Measurements from ENCODE around the gene TLR8. TPM values are rescaled to one million over a fixed set of nuclear protein-coding genes. Genes with fewer than 3 reads are reported as not detected.
"Not testable (repeated sequence)": the region's sequence is repeated elsewhere in the genome, so short reads cannot be mapped to it uniquely, and the experiment has no call there.

TLR8 gene
- total and polyA plus RNA-seq, 4 donors = 0.91 to 27.1 (median 5.9) TPM

DNA sequence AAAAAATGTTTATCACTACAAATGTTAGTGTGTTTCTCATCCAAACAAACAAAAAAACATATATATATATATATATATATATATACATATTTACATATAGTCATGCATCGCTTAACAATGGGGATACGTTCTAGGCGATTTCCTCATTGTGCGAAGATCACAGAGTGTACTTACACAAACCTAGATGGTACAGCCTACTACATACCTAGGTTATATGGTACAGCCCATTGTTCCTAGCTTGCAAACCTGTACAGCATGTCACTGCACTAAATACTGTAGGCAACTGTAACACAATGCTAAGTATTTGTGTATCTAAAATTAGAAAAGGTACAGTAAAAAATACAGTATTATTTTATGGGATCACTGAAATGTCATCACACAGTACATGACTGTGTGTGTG, 52.0 kb downstream of the TLR8 start:
- WGBS, 2 donors = 75 to 94% methylated on average over 4 of the region's 4 CpGs

DNA sequence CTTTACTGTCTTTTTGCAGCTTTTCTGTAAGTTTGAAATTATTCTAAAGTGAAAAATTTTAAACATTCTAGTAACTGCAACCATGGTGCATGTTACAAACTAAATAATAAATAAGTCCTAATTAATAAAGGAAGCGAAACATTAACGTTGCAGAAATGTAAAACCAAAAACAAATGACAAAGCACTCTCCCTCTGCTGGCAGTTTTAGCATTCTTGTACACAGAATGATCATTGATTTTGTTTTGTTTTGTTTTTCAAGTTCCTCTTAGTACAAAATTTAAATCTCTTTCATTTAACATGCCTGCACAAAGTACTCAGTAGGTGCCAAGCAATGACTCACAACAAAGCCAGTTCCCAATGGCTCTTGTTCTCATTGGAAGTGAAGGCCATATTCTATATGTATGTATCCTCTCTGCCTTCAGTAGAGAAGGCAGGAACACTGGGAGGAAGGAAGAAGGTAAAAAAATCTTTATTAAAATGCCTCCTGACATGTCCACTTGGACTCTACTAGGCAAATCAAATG, 54.8 kb downstream of the TLR8 start:
- Histone ChIP-seq H3K4me3 (no peak overlapping the region), H3K9ac (ENCODE audit: insufficient read depth in 1 of 2, low read length in 2 of 2) (no peak overlapping the region), H3K36me3 (ENCODE audit: control insufficient read depth in 4 of 4, insufficient read depth in 4 of 4, low read length in 4 of 4) (no peaks in the 10 kb centered on the region), H3K27me3 (ENCODE audit: control insufficient read depth in 3 of 3, insufficient read depth in 3 of 3, low read length in 2 of 3) (peaks cover 0 to 2% (median 0%) of the 10 kb centered on the region in 3 donors), H3K4me1 (ENCODE audit: control insufficient read depth in 5 of 5, insufficient read depth in 5 of 5, low read length in 5 of 5) (peaks cover 0 to 3% (median 2%) of the 10 kb centered on the region in 5 donors), H3K27ac (ENCODE audit: low read depth in 1 of 2, low read length in 1 of 2) (no peak overlapping the region), H3K9me3 (ENCODE audit: control insufficient read depth in 4 of 4, insufficient read depth in 3 of 4, low read length in 3 of 4) (peaks cover 0 to 2% (median 0%) of the 10 kb centered on the region in 4 donors)
- no peak for DNase-seq
- TF ChIP-seq, protein P1, sequence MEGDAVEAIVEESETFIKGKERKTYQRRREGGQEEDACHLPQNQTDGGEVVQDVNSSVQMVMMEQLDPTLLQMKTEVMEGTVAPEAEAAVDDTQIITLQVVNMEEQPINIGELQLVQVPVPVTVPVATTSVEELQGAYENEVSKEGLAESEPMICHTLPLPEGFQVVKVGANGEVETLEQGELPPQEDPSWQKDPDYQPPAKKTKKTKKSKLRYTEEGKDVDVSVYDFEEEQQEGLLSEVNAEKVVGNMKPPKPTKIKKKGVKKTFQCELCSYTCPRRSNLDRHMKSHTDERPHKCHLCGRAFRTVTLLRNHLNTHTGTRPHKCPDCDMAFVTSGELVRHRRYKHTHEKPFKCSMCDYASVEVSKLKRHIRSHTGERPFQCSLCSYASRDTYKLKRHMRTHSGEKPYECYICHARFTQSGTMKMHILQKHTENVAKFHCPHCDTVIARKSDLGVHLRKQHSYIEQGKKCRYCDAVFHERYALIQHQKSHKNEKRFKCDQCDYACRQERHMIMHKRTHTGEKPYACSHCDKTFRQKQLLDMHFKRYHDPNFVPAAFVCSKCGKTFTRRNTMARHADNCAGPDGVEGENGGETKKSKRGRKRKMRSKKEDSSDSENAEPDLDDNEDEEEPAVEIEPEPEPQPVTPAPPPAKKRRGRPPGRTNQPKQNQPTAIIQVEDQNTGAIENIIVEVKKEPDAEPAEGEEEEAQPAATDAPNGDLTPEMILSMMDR (IDR thresholded peaks at IDR 0.05; ENCODE audit: control extremely low read depth, extremely low read depth) = no peak
- ATAC-seq (ENCODE audit: insufficient read depth, low FRiP score) = no peak
- WGBS, 2 donors = 37 to 58% methylated on average over 2 of the region's 2 CpGs

More for the DNA sequence above, 52.0 kb downstream of the TLR8 start:
- Histone ChIP-seq H3K4me1 (ENCODE audit: control insufficient read depth in 5 of 5, insufficient read depth in 5 of 5, low read length in 5 of 5) (peaks cover 0 to 8% (median 3%) of the 10 kb centered on the region in 5 donors), H3K4me3 (no peak overlapping the region), H3K36me3 (ENCODE audit: control insufficient read depth in 4 of 4, insufficient read depth in 4 of 4, low read length in 4 of 4) (no peaks in the 10 kb centered on the region), H3K9ac (ENCODE audit: insufficient read depth in 1 of 2, low read length in 2 of 2) (no peak overlapping the region), H3K27ac (ENCODE audit: low read depth in 1 of 2, low read length in 1 of 2) (no peak overlapping the region), H3K27me3 (ENCODE audit: control insufficient read depth in 3 of 3, insufficient read depth in 3 of 3, low read length in 2 of 3) (peaks cover 0 to 9% (median 0%) of the 10 kb centered on the region in 3 donors), H3K9me3 (ENCODE audit: control insufficient read depth in 4 of 4, insufficient read depth in 3 of 4, low read length in 3 of 4) (peaks cover 0 to 2% (median 0%) of the 10 kb centered on the region in 4 donors)
- TF ChIP-seq, protein P1 (IDR thresholded peaks at IDR 0.05; ENCODE audit: control extremely low read depth, extremely low read depth) = no peak
- DNase-seq (no peak), ATAC-seq (ENCODE audit: insufficient read depth, low FRiP score) (no peak)

DNA sequence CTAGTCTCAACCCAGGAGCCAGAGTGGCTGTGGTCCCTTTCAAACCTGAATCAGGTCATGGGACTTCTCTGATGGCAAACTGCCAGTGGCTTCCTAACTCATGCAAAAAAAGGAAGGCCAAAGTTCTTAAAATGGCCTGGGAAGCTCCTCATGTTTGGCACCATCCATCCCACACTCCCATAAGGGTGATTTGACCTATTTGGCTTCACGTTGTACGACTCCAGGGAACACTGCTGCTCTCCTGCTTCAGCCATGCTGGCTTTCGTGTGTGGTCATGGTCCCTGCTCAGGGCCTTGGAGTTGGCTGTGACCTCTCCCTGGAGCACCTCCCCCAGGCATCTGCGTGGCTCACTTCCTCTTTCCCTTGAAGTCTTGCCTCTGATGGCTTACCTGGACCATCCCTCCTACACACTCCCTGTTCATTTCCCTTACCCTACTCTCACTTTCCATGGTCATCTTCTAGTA, 55.7 kb downstream of the TLR8 start:
- peaks cover 0 to 2% (median 0%) of the 10 kb centered on the region in 5 donors for H3K4me1 ChIP-seq (ENCODE audit: control insufficient read depth in 5 of 5, insufficient read depth in 5 of 5, low read length in 5 of 5)
- no peak for DNase-seq
- peaks cover 0 to 2% (median 0%) of the 10 kb centered on the region in 4 donors for H3K9me3 ChIP-seq (ENCODE audit: control insufficient read depth in 4 of 4, insufficient read depth in 3 of 4, low read length in 3 of 4)
- TF ChIP-seq, protein P1 (IDR thresholded peaks at IDR 0.05; ENCODE audit: control extremely low read depth, extremely low read depth) = no peak
- H3K27ac ChIP-seq (ENCODE audit: low read depth in 1 of 2, low read length in 1 of 2) = no peak overlapping the region
- peaks cover 0 to 2% (median 0%) of the 10 kb centered on the region in 3 donors for H3K27me3 ChIP-seq (ENCODE audit: control insufficient read depth in 3 of 3, insufficient read depth in 3 of 3, low read length in 2 of 3)
- 68 to 75% methylated on average over 3 to 4 of the region's 4 CpGs for WGBS, 2 donors
- no peak for ATAC-seq (ENCODE audit: insufficient read depth, low FRiP score)
- no peaks in the 10 kb centered on the region for H3K36me3 ChIP-seq (ENCODE audit: control insufficient read depth in 4 of 4, insufficient read depth in 4 of 4, low read length in 4 of 4)
- H3K4me3 ChIP-seq = no peak overlapping the region
- H3K9ac ChIP-seq (ENCODE audit: insufficient read depth in 1 of 2, low read length in 2 of 2) = no peak overlapping the region

DNA sequence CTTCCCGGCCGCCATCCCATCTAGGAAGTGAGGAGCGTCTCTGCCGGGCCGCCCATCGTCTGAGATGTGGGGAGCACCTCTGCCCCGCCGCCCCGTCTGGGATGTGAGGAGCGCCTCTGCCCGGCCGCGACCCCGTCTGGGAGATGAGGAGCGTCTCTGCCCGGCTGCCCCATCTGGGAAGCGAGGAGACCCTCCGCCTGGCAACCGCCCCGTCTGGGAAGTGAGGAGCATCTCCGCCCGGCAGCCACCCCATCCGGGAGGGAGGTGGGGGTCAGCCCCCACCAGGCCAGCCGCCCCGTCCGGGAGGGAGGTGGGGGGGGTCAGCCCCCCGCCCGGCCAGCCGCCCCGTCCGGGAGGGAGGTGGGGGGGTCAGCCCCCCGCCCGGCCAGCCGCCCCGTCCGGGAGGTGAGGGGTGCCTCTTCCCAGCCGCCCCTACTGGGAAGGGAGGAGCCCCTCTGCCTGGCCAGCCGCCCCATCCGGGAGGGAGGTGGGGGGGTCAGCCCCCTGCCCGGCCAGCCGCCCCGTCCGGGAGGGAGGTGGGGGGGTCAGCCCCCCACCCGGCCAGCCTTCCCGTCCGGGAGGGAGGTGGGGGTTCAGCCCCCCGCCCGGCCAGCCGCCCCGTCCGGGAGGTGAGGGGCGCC, 56.9 kb downstream of the TLR8 start:
- not testable (repeated sequence) for H3K4me3 ChIP-seq; H3K9ac ChIP-seq (ENCODE audit: insufficient read depth in 1 of 2, low read length in 2 of 2); H3K9me3 ChIP-seq (ENCODE audit: control insufficient read depth in 4 of 4, insufficient read depth in 3 of 4, low read length in 3 of 4); H3K27ac ChIP-seq (ENCODE audit: low read depth in 1 of 2, low read length in 1 of 2); ATAC-seq (ENCODE audit: insufficient read depth, low FRiP score); H3K36me3 ChIP-seq (ENCODE audit: control insufficient read depth in 4 of 4, insufficient read depth in 4 of 4, low read length in 4 of 4); H3K27me3 ChIP-seq (ENCODE audit: control insufficient read depth in 3 of 3, insufficient read depth in 3 of 3, low read length in 2 of 3); H3K4me1 ChIP-seq (ENCODE audit: control insufficient read depth in 5 of 5, insufficient read depth in 5 of 5, low read length in 5 of 5); DNase-seq
- 88 to 95% methylated on average over 12 to 50 of the region's 52 CpGs for WGBS, 2 donors
